Activated naive CD4-positive, alpha-beta T cell treated with anti-CD3 and anti-CD28 coated beads, Interleukin-2, amount 50 U/mL, for 24 hours (primary cell): ENCODE measurements around the gene DNAH17.

ENCODE experiments used
- H3K27ac Mint-ChIP-seq: one replicate; pipeline ENCODE4 v1.8.0; 2021; ENCODE audit warnings: mild to moderate bottlenecking, mixed read lengths
- H3K27me3 Mint-ChIP-seq: one replicate; pipeline ENCODE4 v1.8.0; 2021; ENCODE audit warnings: mixed read lengths
- H3K36me3 Mint-ChIP-seq: one replicate; pipeline ENCODE4 v1.8.0; 2021; ENCODE audit warnings: mixed read lengths
- H3K4me1 Mint-ChIP-seq: one replicate; pipeline ENCODE4 v1.8.0; 2021; ENCODE audit warnings: mixed read lengths
- H3K4me3 Mint-ChIP-seq: one replicate; pipeline ENCODE4 v1.8.0; 2021; ENCODE audit warnings: mild to moderate bottlenecking, mixed read lengths
- H3K9me3 Mint-ChIP-seq: one replicate; pipeline ENCODE4 v1.8.0; 2021; ENCODE audit warnings: mixed read lengths

DNAH17 gene

DNA sequence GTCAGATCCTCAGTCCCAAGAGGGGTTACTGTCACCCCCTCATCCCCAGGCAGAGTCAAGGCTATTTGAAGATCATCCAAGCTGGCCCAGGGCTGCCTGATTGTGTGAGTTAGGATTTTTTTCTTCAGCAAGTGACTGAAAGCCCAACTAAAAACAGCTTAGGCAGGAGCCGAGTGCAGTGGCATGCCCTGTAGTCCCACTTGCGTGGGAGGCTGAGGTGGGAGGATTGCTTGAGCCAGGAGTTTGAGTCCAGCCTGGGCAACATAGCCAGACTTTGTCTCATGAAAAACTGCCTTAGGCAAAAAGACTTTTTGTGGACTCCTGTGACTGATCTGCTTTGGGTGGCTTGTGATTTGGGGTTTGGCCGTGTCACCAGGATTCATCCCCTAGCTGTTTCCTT is 178.8 kb downstream of the DNAH17 start:
- H3K4me1 Mint-ChIP-seq = peaks cover 15% of the 10 kb centered on the region
- no peak overlapping the region for H3K4me3 Mint-ChIP-seq
- H3K27ac Mint-ChIP-seq = peak overlapping the region; percentile 41
- H3K36me3 Mint-ChIP-seq = peaks cover 22% of the 10 kb centered on the region
- no peaks in the 10 kb centered on the region for H3K9me3 Mint-ChIP-seq
- no peaks in the 10 kb centered on the region for H3K27me3 Mint-ChIP-seq

- no peak overlapping the region for H3K4me3 Mint-ChIP-seq
- peaks cover 15% of the 10 kb centered on the region for H3K36me3 Mint-ChIP-seq
- H3K9me3 Mint-ChIP-seq = no peaks in the 10 kb centered on the region
- no peaks in the 10 kb centered on the region for H3K27me3 Mint-ChIP-seq
- no peak overlapping the region for H3K27ac Mint-ChIP-seq
- peaks cover 19% of the 10 kb centered on the region for H3K4me1 Mint-ChIP-seq
Observed at GRCh38 chr17:78397681-78398101, 179.5 kb downstream of the DNAH17 start.

GRCh38 chr17:78396441-78397337 is 180.5 kb downstream of the DNAH17 start:
- Mint-ChIP-seq H3K27ac (no peak overlapping the region), H3K4me1 (peaks cover 22% of the 10 kb centered on the region)

GRCh38 chr17:78395155-78395554 is 182.0 kb downstream of the DNAH17 start:
- Mint-ChIP-seq H3K4me3 (no peak overlapping the region), H3K4me1 (peaks cover 34% of the 10 kb centered on the region), H3K9me3 (no peaks in the 10 kb centered on the region), H3K27ac (peak overlapping the region; percentile 46), H3K27me3 (no peaks in the 10 kb centered on the region), H3K36me3 (peaks cover 8% of the 10 kb centered on the region)

More at GRCh38 chr17:78396441-78397337, 180.5 kb downstream of the DNAH17 start:
- H3K27me3 Mint-ChIP-seq = no peaks in the 10 kb centered on the region
- H3K36me3 Mint-ChIP-seq = peaks cover 11% of the 10 kb centered on the region
- no peak overlapping the region for H3K4me3 Mint-ChIP-seq
- H3K9me3 Mint-ChIP-seq = no peaks in the 10 kb centered on the region

DNA sequence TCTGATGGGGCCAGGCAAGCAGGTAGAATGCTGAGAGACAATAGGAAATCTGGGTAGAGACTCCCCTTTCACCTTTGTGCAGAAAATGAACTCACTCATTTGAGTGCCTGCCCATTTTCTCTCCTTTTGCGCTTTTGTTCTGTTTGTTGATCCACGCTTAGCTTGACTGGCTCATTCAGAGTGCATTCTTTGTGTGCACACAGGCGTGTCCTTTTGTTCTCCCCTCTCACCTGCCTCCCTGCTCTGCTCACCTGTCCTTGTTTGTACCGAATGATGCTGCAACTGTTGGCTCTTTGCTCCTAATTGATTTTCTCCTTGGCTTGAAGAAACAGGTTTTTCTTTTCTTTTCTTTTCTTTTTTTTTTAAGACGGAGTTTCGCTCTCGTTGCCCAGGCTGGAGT is 183.0 kb downstream of the DNAH17 start:
- peaks cover 37% of the 10 kb centered on the region for H3K4me1 Mint-ChIP-seq
- peaks cover 8% of the 10 kb centered on the region for H3K36me3 Mint-ChIP-seq
- no peaks in the 10 kb centered on the region for H3K9me3 Mint-ChIP-seq
- no peak overlapping the region for H3K27ac Mint-ChIP-seq
- no peak overlapping the region for H3K4me3 Mint-ChIP-seq
- H3K27me3 Mint-ChIP-seq = no peaks in the 10 kb centered on the region

DNA sequence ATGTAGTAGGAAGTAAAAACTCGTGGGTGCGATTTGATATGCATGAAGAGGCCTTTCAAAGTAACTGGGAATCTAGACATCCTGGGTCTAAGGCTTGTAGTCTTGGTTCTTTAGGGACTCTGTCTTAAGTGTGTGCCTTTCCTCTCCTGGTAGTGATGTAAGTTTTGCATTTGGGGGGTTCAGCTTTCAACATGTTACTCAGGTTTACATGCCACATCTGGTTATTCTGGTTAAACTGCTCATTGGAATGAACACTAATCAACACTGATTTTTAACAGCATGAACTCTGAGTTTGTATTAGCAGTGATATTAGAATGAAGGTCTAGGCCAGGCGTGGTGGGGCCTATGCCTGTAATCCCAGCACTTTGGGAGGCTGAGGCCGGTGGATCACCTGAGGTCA is 183.6 kb downstream of the DNAH17 start:
- Mint-ChIP-seq H3K36me3 (peaks cover 9% of the 10 kb centered on the region), H3K4me3 (no peak overlapping the region), H3K9me3 (no peaks in the 10 kb centered on the region), H3K27me3 (no peaks in the 10 kb centered on the region), H3K4me1 (peaks cover 42% of the 10 kb centered on the region), H3K27ac (peak overlapping the region; percentile 59)

- Mint-ChIP-seq H3K9me3 (no peaks in the 10 kb centered on the region), H3K27ac (no peak overlapping the region), H3K4me1 (peaks cover 51% of the 10 kb centered on the region), H3K27me3 (no peaks in the 10 kb centered on the region), H3K4me3 (no peak overlapping the region), H3K36me3 (peaks cover 10% of the 10 kb centered on the region)
Observed at GRCh38 chr17:78392295-78392694, 184.9 kb downstream of the DNAH17 start.

- no peak overlapping the region for H3K4me3 Mint-ChIP-seq
- no peaks in the 10 kb centered on the region for H3K27me3 Mint-ChIP-seq
- H3K27ac Mint-ChIP-seq = peak overlapping the region; percentile 17
- H3K36me3 Mint-ChIP-seq = peaks cover 11% of the 10 kb centered on the region
- no peaks in the 10 kb centered on the region for H3K9me3 Mint-ChIP-seq
- peaks cover 54% of the 10 kb centered on the region for H3K4me1 Mint-ChIP-seq
Observed at GRCh38 chr17:78391843-78392242, 185.4 kb downstream of the DNAH17 start.

- peaks cover 61% of the 10 kb centered on the region for H3K4me1 Mint-ChIP-seq
- no peaks in the 10 kb centered on the region for H3K9me3 Mint-ChIP-seq
Observed at GRCh38 chr17:78391051-78391431, 186.2 kb downstream of the DNAH17 start.

DNA sequence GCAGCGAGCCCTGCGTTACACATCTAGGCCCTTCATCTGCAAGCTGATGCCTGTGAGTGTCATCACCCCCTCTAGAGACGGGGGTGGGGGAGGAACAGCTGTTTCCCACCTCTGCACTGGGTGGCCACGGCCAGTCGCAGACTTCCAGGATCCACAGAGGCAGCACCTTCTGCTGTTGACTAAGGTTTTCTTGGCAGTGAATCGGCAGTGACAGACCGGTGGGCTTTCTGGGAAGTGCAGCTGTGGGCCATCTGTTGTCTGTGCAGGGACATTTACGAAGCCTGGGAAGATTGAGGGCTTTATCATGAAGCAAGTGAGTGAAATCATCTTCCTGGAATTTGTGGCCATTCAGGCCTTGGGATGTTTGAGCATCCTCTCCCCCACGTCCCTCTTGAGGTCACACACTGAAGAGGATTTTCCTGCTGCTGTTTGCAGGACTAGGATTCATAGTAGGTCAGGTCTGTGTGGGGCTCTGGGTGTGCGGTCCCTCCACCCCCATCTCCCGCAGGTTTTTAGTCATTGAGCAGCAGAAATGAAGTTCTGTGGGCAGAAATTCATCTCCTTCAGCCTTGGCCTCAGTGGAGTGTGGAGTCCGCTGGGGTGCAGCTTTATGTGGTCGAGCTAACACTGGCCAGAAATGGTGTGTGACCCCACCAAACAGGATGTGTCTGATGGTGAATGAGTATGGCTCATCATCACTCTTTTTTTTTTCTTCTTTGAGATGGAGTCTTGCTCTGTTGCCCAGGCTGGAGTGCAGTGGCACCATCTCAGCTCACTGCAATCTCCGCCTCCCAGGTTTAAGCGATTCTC is 186.8 kb downstream of the DNAH17 start:
- H3K36me3 Mint-ChIP-seq = peaks cover 13% of the 10 kb centered on the region
- H3K27me3 Mint-ChIP-seq = no peaks in the 10 kb centered on the region
- no peak overlapping the region for H3K4me3 Mint-ChIP-seq
- peaks cover 63% of the 10 kb centered on the region for H3K4me1 Mint-ChIP-seq
- peak overlapping the region; percentile 84 for H3K27ac Mint-ChIP-seq
- no peaks in the 10 kb centered on the region for H3K9me3 Mint-ChIP-seq

More at GRCh38 chr17:78391051-78391431, 186.2 kb downstream of the DNAH17 start:
- no peak overlapping the region for H3K4me3 Mint-ChIP-seq
- peaks cover 13% of the 10 kb centered on the region for H3K36me3 Mint-ChIP-seq
- H3K27ac Mint-ChIP-seq = peak overlapping the region; percentile 76
- no peaks in the 10 kb centered on the region for H3K27me3 Mint-ChIP-seq

GRCh38 chr17:78387977-78388941 is 188.9 kb downstream of the DNAH17 start:
- Mint-ChIP-seq H3K27me3 (no peaks in the 10 kb centered on the region), H3K27ac (peak overlapping the region; percentile 98), H3K9me3 (no peaks in the 10 kb centered on the region), H3K36me3 (peaks cover 10% of the 10 kb centered on the region), H3K4me3 (peak overlapping the region; percentile 87), H3K4me1 (peaks cover 71% of the 10 kb centered on the region)

DNA sequence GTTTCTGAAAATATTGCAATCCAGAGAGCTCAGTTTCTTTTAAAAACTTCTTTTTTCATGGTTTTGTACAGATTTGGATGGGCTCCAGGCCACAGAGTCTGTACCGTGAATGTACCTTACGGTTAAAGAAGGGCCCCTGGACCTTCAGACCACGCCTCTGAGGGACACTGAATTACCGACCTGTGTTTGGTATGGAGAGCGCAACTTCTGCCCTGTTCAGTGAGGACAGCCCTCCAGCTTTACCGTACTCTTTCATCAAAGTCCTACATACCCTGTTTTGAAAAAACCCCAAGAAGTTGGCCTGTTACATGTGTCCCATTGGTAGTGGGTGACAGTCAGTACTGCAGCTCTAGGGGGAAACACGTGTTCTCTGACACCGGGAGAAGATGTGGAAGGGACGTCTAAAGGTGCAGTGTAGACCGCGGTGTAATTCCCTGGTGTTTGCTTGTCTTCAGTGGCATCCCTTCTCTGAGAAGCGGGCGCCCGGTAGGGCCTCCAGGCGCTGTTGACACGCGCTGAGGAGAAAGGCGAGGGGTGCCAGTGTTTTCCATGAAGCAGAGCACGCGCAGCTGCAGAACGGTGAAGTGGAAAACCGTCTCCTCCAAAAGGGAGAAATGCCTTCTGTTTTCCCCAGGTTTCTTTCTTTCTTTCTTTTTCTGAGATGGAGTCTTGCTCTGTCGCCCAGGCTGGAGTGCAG is 192.6 kb downstream of the DNAH17 start:
- Mint-ChIP-seq H3K4me3 (peak overlapping the region; percentile 85), H3K36me3 (peaks cover 17% of the 10 kb centered on the region), H3K27me3 (no peaks in the 10 kb centered on the region), H3K9me3 (no peaks in the 10 kb centered on the region), H3K4me1 (peaks cover 82% of the 10 kb centered on the region), H3K27ac (peak overlapping the region; percentile 99)

DNA sequence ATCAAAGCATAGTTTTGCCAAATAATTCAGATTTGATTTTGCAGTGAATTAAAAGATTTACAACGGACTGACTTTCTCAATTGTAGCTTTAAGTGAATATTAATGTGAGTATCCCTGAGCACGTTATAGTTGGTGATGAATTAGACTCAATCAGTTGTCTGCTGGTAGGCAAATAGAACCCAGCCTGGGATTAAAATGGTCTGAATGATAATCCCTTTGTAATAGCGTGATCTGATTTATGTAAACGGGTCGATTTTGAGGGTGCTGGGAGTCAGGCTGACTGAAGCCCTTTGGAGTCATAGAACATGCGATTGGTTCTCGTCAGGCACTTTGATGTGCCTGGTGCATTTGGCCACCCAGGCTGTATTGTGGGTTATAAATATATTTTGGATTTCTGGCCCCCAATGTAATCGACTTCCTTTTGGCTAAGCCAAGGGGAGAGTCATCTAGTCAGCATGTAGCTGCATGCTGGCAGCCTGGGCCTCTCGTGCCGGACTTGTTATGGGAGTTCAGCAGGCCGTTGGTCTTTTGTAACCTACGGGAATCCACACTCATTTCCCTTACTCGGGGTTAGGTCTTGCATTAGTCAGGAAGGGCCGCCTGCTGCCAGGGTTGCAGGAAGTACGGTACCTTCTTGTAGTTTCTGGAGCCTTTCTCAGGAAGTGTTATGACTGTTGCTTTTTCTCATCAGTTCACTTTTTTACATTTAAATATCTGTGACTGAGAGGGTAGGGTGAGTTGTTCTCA is 193.3 kb downstream of the DNAH17 start:
- H3K9me3 Mint-ChIP-seq = no peaks in the 10 kb centered on the region
- H3K4me1 Mint-ChIP-seq = peaks cover 85% of the 10 kb centered on the region
- H3K4me3 Mint-ChIP-seq = peak overlapping the region; percentile 85
- H3K27me3 Mint-ChIP-seq = no peaks in the 10 kb centered on the region
- peaks cover 18% of the 10 kb centered on the region for H3K36me3 Mint-ChIP-seq
- peak overlapping the region; percentile 99 for H3K27ac Mint-ChIP-seq
